ENCODE data around the gene RPL12. TPM values are rescaled to one million over a fixed set of nuclear protein-coding genes. Genes with fewer than 3 reads are reported as not detected.
A peak's percentile ranks its signal among the peaks of the same experiment; 100 is the strongest.

Gene RPL12
- total and polyA plus RNA-seq, 2 of the 13 experiments (the other 11 are each of a cell fraction or from before 2014, with no cell fraction given), result 1,551 to 2,590 TPM

GRCh38 chr9:127423934-127424675, 27.1 kb downstream of the RPL12 start, which contains the start of gene ZNF79 (continued):
- TF ChIP-seq FOXC1 (CRISPR knock-in tag; IDR thresholded peaks at IDR 0.05; ENCODE audit: borderline replicate concordance) (peak; percentile 60; the same call in 1 of the 2 replicates), KLF16 (CRISPR knock-in tag; IDR thresholded peaks at IDR 0.05) (peak in 1 of 2 experiments; percentile 90; a peak in 2 of 4 replicates), PRPF4 (IDR thresholded peaks at IDR 0.05; ENCODE audit: low read depth, low read length, poor library complexity, severe bottlenecking) (no peak), ZNF724P (CRISPR knock-in tag; IDR thresholded peaks at IDR 0.05; ENCODE audit: borderline replicate concordance) (0 out of 2 replicates have a peak, but pooled peaks have one; percentile 24), HDAC2 (CRISPR knock-in tag; IDR thresholded peaks at IDR 0.05) (peak; percentile 69), ZBTB20 (CRISPR knock-in tag; IDR thresholded peaks at IDR 0.05; ENCODE audit: borderline replicate concordance, low read depth) (no peak), ZKSCAN8 (CRISPR knock-in tag; IDR thresholded peaks at IDR 0.05; ENCODE audit: borderline replicate concordance) (peak; percentile 51; the same call in 1 of the 2 replicates), PPARG (CRISPR knock-in tag; conservative IDR thresholded peaks at IDR 0.05) (no peak; the same call in 1 of the 2 replicates), TOPORS (CRISPR knock-in tag; IDR thresholded peaks at IDR 0.05) (no peak), TBX2 (CRISPR knock-in tag; IDR thresholded peaks at IDR 0.05; ENCODE audit: borderline replicate concordance) (peak; percentile 27; the same call in 1 of the 2 replicates), MYC (CRISPR knock-in tag; IDR thresholded peaks at IDR 0.05; ENCODE audit: borderline replicate concordance) (peak; percentile 66; the same call in 1 of the 2 replicates), MAX (IDR thresholded peaks at IDR 0.05) (peak; percentile 36; the same call in 1 of the 2 replicates), ZNF547 (CRISPR knock-in tag; IDR thresholded peaks at IDR 0.05) (peak; percentile 41; the same call in 1 of the 2 replicates), BCL3 (CRISPR knock-in tag; IDR thresholded peaks at IDR 0.05) (peak; percentile 4; the same call in 1 of the 2 replicates), ZBTB14 (CRISPR knock-in tag; IDR thresholded peaks at IDR 0.05) (no peak), ZFP1 (CRISPR knock-in tag; IDR thresholded peaks at IDR 0.05) (no peak), ZNF234 (CRISPR knock-in tag; conservative IDR thresholded peaks at IDR 0.05) (0 out of 2 replicates have a peak, but pooled peaks have one; percentile 33), IRF9 (CRISPR knock-in tag; IDR thresholded peaks at IDR 0.05; ENCODE audit: borderline replicate concordance) (no peak), E2F2 (CRISPR knock-in tag; IDR thresholded peaks at IDR 0.05; ENCODE audit: borderline replicate concordance) (peak; percentile 34; the same call in 1 of the 2 replicates), ZBTB37 (CRISPR knock-in tag; IDR thresholded peaks at IDR 0.05) (no peak; the same call in 1 of the 2 replicates), AHR (CRISPR knock-in tag; IDR thresholded peaks at IDR 0.05) (peak; percentile 5; the same call in 1 of the 2 replicates), TAF1 (CRISPR knock-in tag; IDR thresholded peaks at IDR 0.05) (peak; percentile 79), ZNF768 (CRISPR knock-in tag; IDR thresholded peaks at IDR 0.05) (peak; percentile 47; the same call in 1 of the 2 replicates)

Data from HepG2 (cell line).